ENCODE results near the gene DAB2IP.

DAB2IP gene

DNA sequence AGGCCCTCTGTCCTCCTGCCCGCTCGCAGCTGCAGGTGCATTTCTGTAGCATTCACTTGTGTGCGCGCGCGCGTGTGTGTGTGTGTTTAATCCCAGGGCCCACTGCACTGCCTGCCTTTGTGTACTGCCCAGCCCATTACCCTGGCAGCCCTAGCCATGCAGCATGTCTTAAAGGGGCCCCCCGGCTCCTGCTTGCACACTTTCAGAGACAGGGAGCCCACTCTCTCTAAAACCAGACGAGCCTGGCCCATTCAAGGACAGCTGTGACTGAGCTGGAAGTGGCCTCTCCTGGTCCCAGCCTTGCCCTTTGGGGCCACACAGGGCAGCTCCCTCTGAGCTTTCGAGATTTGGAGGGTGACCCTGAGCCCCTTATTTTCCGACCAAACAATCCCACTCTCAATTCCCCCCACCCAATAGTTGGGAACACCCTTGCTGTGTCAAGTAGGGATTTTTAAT, 98.9 kb downstream of the DAB2IP start:
- H3K36me3 ChIP-seq (ENCODE audit: insufficient read depth, low read length): no peaks in the 10 kb centered on the region
- H3K9me3 ChIP-seq (ENCODE audit: insufficient read depth, low read depth, low read length): no peaks in the 10 kb centered on the region
- H3K27me3 ChIP-seq (ENCODE audit: insufficient read depth, low read length): no peaks in the 10 kb centered on the region
- peaks cover 3% of the 10 kb centered on the region; the same call in 1 of the 2 replicates for H3K4me1 ChIP-seq (ENCODE audit: insufficient read depth, low read length)
- no peak overlapping the region for H3K9ac ChIP-seq (ENCODE audit: low read depth, low read length)
- no peak overlapping the region for H3K4me3 ChIP-seq (ENCODE audit: low read length)
- H3K27ac ChIP-seq (ENCODE audit: low read depth, low read length): no peak overlapping the region
- 94% methylated on average over 11 of the region's 11 CpGs for WGBS

DNA sequence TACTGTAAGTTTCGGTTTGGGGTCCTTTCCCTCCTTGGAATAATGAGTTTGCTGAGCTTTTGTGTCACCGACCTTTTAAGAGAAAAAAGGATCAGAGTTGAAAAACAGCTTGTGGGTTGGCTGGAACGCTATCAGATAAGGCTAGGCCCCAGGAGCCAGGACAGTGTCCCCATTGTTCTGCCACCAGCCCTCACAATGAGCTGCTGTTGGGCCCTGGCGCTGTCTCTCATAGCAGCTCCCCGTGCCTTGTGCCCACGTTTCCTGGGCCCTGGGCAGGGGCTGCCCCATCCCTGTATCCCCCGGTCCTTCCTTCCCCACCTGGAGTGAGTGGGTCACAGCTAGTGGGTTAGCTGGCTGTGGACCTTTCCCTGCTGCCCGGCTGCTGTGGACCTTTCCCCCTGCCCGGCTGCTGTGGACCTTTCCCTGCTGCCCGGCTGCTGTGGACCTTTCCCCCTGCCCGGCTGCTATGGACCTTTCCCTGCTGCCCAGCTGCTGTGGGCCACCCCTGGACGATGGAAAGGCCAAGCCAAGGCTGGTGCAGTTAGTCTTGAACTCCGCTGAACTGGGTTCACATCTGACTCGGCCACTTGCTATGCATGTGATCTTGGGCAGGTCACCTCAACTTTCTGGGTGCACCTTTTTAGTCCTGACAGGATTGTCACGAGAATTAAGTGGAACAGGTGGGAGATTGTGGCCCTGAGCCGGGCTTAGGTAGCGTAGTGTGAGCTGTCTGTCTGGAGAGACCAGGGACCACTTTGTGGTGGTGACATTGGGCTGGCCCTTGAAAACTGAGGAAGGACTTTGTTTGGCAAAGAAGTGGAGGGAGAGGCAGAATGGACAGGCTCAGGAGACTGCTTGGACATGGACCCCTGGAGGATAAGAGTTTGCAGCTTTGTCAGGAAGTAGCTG, 99.5 kb downstream of the DAB2IP start:
- H3K9me3 ChIP-seq (ENCODE audit: insufficient read depth, low read depth, low read length): no peaks in the 10 kb centered on the region
- no peak overlapping the region for H3K9ac ChIP-seq (ENCODE audit: low read depth, low read length)
- 90% methylated on average over 17 of the region's 17 CpGs for WGBS
- H3K4me3 ChIP-seq (ENCODE audit: low read length): no peak overlapping the region
- no peaks in the 10 kb centered on the region for H3K36me3 ChIP-seq (ENCODE audit: insufficient read depth, low read length)
- H3K27me3 ChIP-seq (ENCODE audit: insufficient read depth, low read length): no peaks in the 10 kb centered on the region
- H3K4me1 ChIP-seq (ENCODE audit: insufficient read depth, low read length): peaks cover 3% of the 10 kb centered on the region; the same call in 1 of the 2 replicates
- H3K27ac ChIP-seq (ENCODE audit: low read depth, low read length): no peak overlapping the region

DNA sequence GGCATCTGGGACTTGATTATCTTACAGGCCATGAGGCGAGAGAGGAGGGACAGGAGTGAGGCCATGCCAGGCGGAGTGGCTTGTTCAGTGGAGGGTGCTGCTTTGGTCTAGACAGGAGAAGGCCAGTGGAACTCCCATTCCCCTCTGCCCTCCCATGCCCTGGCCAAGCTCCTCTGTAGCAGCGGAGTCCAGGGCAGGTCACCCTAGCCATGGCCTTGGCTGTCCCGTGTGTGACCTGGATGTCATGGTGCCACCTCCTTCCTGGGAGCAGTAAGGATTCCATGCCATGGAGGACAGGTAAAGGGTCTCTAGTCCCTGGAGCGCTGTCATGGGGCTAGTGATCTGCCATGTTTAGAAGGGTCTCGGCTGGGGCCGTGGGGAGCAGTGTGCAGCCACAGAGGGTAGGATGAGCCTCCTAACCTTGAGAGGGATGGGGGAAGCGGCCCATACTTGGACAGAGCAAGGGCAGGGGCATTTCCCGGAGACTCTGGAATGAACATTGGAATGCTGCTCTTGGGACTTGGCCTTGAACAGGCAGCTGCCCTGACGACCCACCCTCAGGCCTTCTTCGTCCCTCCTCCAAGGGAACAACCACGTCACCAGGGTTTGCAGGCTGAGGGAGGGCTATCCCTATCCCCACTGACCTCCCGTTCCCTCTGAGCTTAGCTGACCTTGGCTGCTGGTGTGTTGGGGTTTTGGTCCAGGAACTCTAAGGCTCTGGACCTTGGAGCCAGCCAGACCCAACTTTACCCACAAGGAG, 100.4 kb downstream of the DAB2IP start:
- Histone ChIP-seq H3K4me1 (ENCODE audit: insufficient read depth, low read length) (peaks cover under 1% of the 10 kb centered on the region; the same call in 1 of the 2 replicates), H3K36me3 (ENCODE audit: insufficient read depth, low read length) (no peaks in the 10 kb centered on the region), H3K27me3 (ENCODE audit: insufficient read depth, low read length) (no peaks in the 10 kb centered on the region), H3K9ac (ENCODE audit: low read depth, low read length) (no peak overlapping the region), H3K27ac (ENCODE audit: low read depth, low read length) (no peak overlapping the region), H3K9me3 (ENCODE audit: insufficient read depth, low read depth, low read length) (no peaks in the 10 kb centered on the region), H3K4me3 (ENCODE audit: low read length) (no peak overlapping the region)
- 93% methylated on average over 13 of the region's 13 CpGs for WGBS

GRCh38 chr9:121752929-121753328, 101.5 kb downstream of the DAB2IP start:
- Histone ChIP-seq H3K27me3 (ENCODE audit: insufficient read depth, low read length) (no peaks in the 10 kb centered on the region), H3K9me3 (ENCODE audit: insufficient read depth, low read depth, low read length) (no peaks in the 10 kb centered on the region), H3K4me3 (ENCODE audit: low read length) (no peak overlapping the region), H3K9ac (ENCODE audit: low read depth, low read length) (no peak overlapping the region), H3K36me3 (ENCODE audit: insufficient read depth, low read length) (no peaks in the 10 kb centered on the region), H3K27ac (ENCODE audit: low read depth, low read length) (no peak overlapping the region), H3K4me1 (ENCODE audit: insufficient read depth, low read length) (no peaks in the 10 kb centered on the region; the same call in 1 of the 2 replicates)
- 93% methylated on average over 9 of the region's 9 CpGs for WGBS

GRCh38 chr9:121753802-121754654, 102.6 kb downstream of the DAB2IP start:
- no peaks in the 10 kb centered on the region for H3K27me3 ChIP-seq (ENCODE audit: insufficient read depth, low read length)
- no peak overlapping the region for H3K9ac ChIP-seq (ENCODE audit: low read depth, low read length)
- no peaks in the 10 kb centered on the region; the same call in 1 of the 2 replicates for H3K4me1 ChIP-seq (ENCODE audit: insufficient read depth, low read length)
- no peaks in the 10 kb centered on the region for H3K9me3 ChIP-seq (ENCODE audit: insufficient read depth, low read depth, low read length)
- no peak overlapping the region for H3K4me3 ChIP-seq (ENCODE audit: low read length)
- no peak overlapping the region for H3K27ac ChIP-seq (ENCODE audit: low read depth, low read length)
- H3K36me3 ChIP-seq (ENCODE audit: insufficient read depth, low read length): peaks cover 5% of the 10 kb centered on the region; the same call in 1 of the 2 replicates
- WGBS: 92% methylated on average over 12 of the region's 12 CpGs

GRCh38 chr9:121754655-121755436, 103.4 kb downstream of the DAB2IP start:
- H3K4me3 ChIP-seq (ENCODE audit: low read length): no peak overlapping the region
- WGBS: 93% methylated on average over 15 of the region's 15 CpGs
- no peak overlapping the region for H3K27ac ChIP-seq (ENCODE audit: low read depth, low read length)
- H3K9me3 ChIP-seq (ENCODE audit: insufficient read depth, low read depth, low read length): no peaks in the 10 kb centered on the region
- no peaks in the 10 kb centered on the region for H3K27me3 ChIP-seq (ENCODE audit: insufficient read depth, low read length)
- H3K9ac ChIP-seq (ENCODE audit: low read depth, low read length): no peak overlapping the region
- H3K4me1 ChIP-seq (ENCODE audit: insufficient read depth, low read length): no peaks in the 10 kb centered on the region; the same call in 1 of the 2 replicates
- H3K36me3 ChIP-seq (ENCODE audit: insufficient read depth, low read length): peaks cover 12% of the 10 kb centered on the region

- Histone ChIP-seq H3K4me3 (ENCODE audit: low read length) (no peak overlapping the region), H3K9me3 (ENCODE audit: insufficient read depth, low read depth, low read length) (no peaks in the 10 kb centered on the region), H3K4me1 (ENCODE audit: insufficient read depth, low read length) (no peaks in the 10 kb centered on the region; the same call in 1 of the 2 replicates), H3K9ac (ENCODE audit: low read depth, low read length) (no peak overlapping the region), H3K27ac (ENCODE audit: low read depth, low read length) (no peak overlapping the region), H3K36me3 (ENCODE audit: insufficient read depth, low read length) (peaks cover 19% of the 10 kb centered on the region), H3K27me3 (ENCODE audit: insufficient read depth, low read length) (no peaks in the 10 kb centered on the region)
- 93% methylated on average over 7 of the region's 7 CpGs for WGBS
These were observed 104.1 kb downstream of the DAB2IP start for GRCh38 chr9:121755581-121755980.

DNA sequence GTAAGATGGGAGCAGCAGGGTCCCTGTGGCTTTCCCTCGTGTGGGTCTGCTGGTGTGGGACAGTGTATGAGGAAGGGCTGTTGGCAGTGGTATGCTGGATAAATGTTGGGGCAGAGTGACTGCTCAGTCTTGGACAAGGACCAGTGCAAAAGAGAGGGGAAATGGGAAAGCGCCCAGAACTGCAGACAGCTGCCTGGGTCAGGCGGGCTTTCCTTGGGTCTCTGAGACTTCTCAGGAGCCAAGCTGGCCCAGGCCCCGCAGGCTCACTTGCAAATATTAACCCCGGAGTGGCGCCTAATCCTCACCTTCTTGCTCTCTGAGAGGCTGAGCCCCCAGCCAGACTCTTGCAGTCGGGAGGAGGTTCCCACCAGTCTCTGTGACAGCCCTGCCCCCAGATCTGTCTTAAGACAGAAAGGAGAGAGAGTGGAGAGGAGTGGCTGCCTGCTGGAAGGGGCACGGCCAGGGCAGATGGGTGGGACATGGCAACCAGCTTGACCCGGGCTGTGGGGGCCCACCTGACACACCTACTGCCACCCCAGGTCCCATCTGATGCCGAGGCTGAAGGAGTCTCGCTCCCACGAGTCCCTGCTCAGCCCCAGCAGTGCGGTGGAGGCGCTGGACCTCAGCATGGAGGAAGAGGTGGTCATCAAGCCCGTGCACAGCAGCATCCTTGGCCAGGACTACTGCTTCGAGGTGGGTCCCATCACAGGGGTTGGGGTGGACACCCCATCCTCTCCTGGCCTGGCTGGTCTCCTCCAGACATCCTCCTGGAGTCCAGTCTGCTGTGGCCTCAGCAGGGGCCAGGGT, 105.2 kb downstream of the DAB2IP start:
- Histone ChIP-seq H3K36me3 (ENCODE audit: insufficient read depth, low read length) (peaks cover 23% of the 10 kb centered on the region), H3K4me3 (ENCODE audit: low read length) (no peak overlapping the region), H3K27ac (ENCODE audit: low read depth, low read length) (no peak overlapping the region), H3K27me3 (ENCODE audit: insufficient read depth, low read length) (no peaks in the 10 kb centered on the region), H3K9me3 (ENCODE audit: insufficient read depth, low read depth, low read length) (no peaks in the 10 kb centered on the region), H3K4me1 (ENCODE audit: insufficient read depth, low read length) (no peaks in the 10 kb centered on the region), H3K9ac (ENCODE audit: low read depth, low read length) (no peak overlapping the region)
- WGBS: 86% methylated on average over 16 of the region's 16 CpGs

DNA sequence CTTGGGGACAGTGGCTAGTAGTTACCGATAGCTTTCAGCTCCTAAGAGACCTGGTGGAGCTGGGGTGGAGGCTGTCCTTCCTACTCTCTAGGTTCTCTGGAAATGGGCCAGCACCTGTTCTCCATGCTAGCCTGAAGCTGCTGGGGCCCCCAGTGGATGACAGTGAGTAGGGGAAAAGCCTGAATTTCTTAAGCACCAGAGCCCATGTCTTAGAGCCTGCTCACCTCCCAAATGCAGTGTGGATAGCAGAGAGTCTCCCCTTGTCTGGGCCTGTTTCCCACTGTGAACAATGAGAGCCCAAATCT, 105.8 kb downstream of the DAB2IP start:
- Histone ChIP-seq H3K27ac (ENCODE audit: low read depth, low read length) (no peak overlapping the region), H3K9ac (ENCODE audit: low read depth, low read length) (no peak overlapping the region), H3K27me3 (ENCODE audit: insufficient read depth, low read length) (no peaks in the 10 kb centered on the region), H3K36me3 (ENCODE audit: insufficient read depth, low read length) (peaks cover 26% of the 10 kb centered on the region), H3K9me3 (ENCODE audit: insufficient read depth, low read depth, low read length) (no peaks in the 10 kb centered on the region), H3K4me1 (ENCODE audit: insufficient read depth, low read length) (no peaks in the 10 kb centered on the region), H3K4me3 (ENCODE audit: low read length) (no peak overlapping the region)
- WGBS: 92% methylated on average over 1 of the region's 1 CpG

DNA sequence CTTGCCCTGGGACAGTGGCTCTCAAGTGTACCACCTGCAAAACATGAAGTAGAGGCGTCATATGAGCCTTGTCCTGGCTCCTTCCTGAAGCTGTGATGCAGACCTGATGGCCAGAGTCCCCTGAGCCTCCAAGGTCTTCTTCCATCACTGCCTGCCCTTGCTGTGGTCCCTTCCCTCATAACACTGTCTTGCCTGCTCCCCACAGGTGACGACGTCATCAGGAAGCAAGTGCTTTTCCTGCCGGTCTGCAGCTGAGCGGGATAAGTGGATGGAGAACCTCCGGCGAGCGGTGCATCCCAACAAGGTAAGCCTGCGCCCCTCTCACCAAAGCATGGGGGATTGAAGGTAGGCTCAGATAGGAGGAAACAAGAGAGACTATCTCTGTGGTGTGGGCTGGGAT, 107.3 kb downstream of the DAB2IP start:
- Histone ChIP-seq H3K9me3 (ENCODE audit: insufficient read depth, low read depth, low read length) (no peaks in the 10 kb centered on the region), H3K27ac (ENCODE audit: low read depth, low read length) (no peak overlapping the region), H3K27me3 (ENCODE audit: insufficient read depth, low read length) (no peaks in the 10 kb centered on the region), H3K9ac (ENCODE audit: low read depth, low read length) (no peak overlapping the region), H3K4me1 (ENCODE audit: insufficient read depth, low read length) (no peaks in the 10 kb centered on the region), H3K4me3 (ENCODE audit: low read length) (no peak overlapping the region), H3K36me3 (ENCODE audit: insufficient read depth, low read length) (peaks cover 29% of the 10 kb centered on the region)
- WGBS: 95% methylated on average over 9 of the region's 9 CpGs
